HepG2 (cell line): ENCODE data around the gene ATP8B2. TPM values are rescaled to one million over a fixed set of nuclear protein-coding genes. Genes with fewer than 3 reads are reported as not detected.

Experiments
- ATAC-seq: fragments of 200-7000 bp; cut with Tn5 transposase; 3 replicates; pipeline ENCODE4 v1.9.1; 2020; ENCODE audit warnings: mild to moderate bottlenecking, moderate library complexity
- BruUV-seq: library from RNA; stranded (reverse); fragments of 400-500 nt; replicated peaks from 2 replicates; lab custom pipeline; 2021; lab: Mats Ljungman, UMichigan
- CTCF ChIA-PET: fragments of 300-600 bp; formaldehyde crosslinking; extraction: SDS; loops from one replicate; lab custom pipeline; 2021; ENCODE audit warnings: low total read pairs, inconsistent platforms, low intra/inter-chr PET ratio; lab: Yijun Ruan, JAX
- POLR2A ChIA-PET: fragments of 350-600 bp; sonication (Branson Sonifier 250); formaldehyde crosslinking; loops from one replicate; lab custom pipeline; 2020; ENCODE audit warnings: antibody characterized with exemption, inconsistent platforms; lab: Yijun Ruan, JAX
- DNase-seq: peaks from one replicate; pipeline ENCODE4 v3.0.0-alpha.2; 2015; ENCODE audit warnings: low spot score
- FAIRE-seq: peaks from 3 replicates; lab custom pipeline; 2011; peaks lifted over from hg19 to GRCh38; lab: Jason Lieb, UNC
- H2AFZ ChIP-seq: one replicate; pipeline ENCODE4 v1.6.1; 2011; ENCODE audit warnings: low read length, inconsistent platforms
- H3K27ac ChIP-seq: fragments of 300-600 bp; 3 replicates; pipeline ENCODE4 v1.8.0; 2011; ENCODE audit warnings: mixed run types, mild to moderate bottlenecking, mixed read lengths, low read length, inconsistent platforms; ENCODE audit not compliant: insufficient read depth; ENCODE audit errors: extremely low read length
- H3K27me3 ChIP-seq, 2 experiments: fragments of 200-600 bp in 1 of 2; 2 replicates in 1 of 2; 3 replicates in 1 of 2; pipeline versions ENCODE4 v1.6.0 to v1.8.0; 2011; ENCODE audit warnings: low read length in 2 of 2, mild to moderate bottlenecking in 2 of 2, moderate library complexity in 2 of 2, inconsistent platforms in 1 of 2; ENCODE audit not compliant: insufficient read depth in 2 of 2, control insufficient read depth in 1 of 2
- H3K36me3 ChIP-seq, 2 experiments: fragments of 200-600 bp in 1 of 2; replicated peaks in 1 of 2; 2 replicates in 1 of 2; 3 replicates in 1 of 2; pipeline versions ENCODE4 v1.5.1 to v1.8.0; 2011; ENCODE audit warnings: low read length in 2 of 2, inconsistent platforms in 1 of 2; ENCODE audit not compliant: insufficient read depth in 2 of 2, control insufficient read depth in 1 of 2
- H3K4me1 ChIP-seq: 2 replicates; pipeline ENCODE4 v1.5.1; 2012; ENCODE audit warnings: low read length, inconsistent platforms; ENCODE audit not compliant: insufficient read depth
- H3K4me2 ChIP-seq: 2 replicates; pipeline ENCODE4 v1.6.0; 2011; ENCODE audit warnings: low read depth, low read length, inconsistent platforms
- H3K4me3 ChIP-seq, 3 experiments: fragments of 200-600 bp in 1 of 3; sonication (generic), shearing (Covaris generic) in 1 of 3; replicated peaks in 1 of 3; 2 replicates each; pipeline ENCODE4 v1.5.1; 2011 to 2016; ENCODE audit warnings: low read length in 3 of 3, inconsistent platforms in 2 of 3, low read depth in 2 of 3, mild to moderate bottlenecking in 2 of 3, control low read depth in 1 of 3, mixed read lengths in 1 of 3; ENCODE audit not compliant: insufficient read depth in 1 of 3
- H3K79me2 ChIP-seq: one replicate; pipeline ENCODE4 v1.6.1; 2011; ENCODE audit warnings: low read length, inconsistent platforms; ENCODE audit not compliant: insufficient read depth
- H3K9ac ChIP-seq: 2 replicates; pipeline ENCODE4 v1.6.0; 2011; ENCODE audit warnings: mild to moderate bottlenecking, low read depth, low read length, inconsistent platforms; ENCODE audit not compliant: insufficient read depth
- H3K9me3 ChIP-seq: 2 replicates; pipeline ENCODE4 v1.5.1; 2012; ENCODE audit warnings: mild to moderate bottlenecking, low read length
- H4K20me1 ChIP-seq: 2 replicates; pipeline ENCODE4 v1.6.0; 2011; ENCODE audit warnings: inconsistent platforms, mild to moderate bottlenecking, low read length, moderate library complexity; ENCODE audit not compliant: insufficient read depth
- DBP ChIP-seq: sonication (generic); formaldehyde crosslinking; IDR thresholded peaks from 2 replicates; pipeline ENCODE4 v1.4.0; 2020; ENCODE audit warnings: missing genetic modification reagents; ENCODE audit errors: not compliant biosample characterization
- E2F5 ChIP-seq: sonication (generic); formaldehyde crosslinking; conservative IDR thresholded peaks from 2 replicates; pipeline ENCODE4 v1.4.0; 2020; ENCODE audit warnings: missing genetic modification reagents
- EZH2 ChIP-seq: conservative IDR thresholded peaks from 2 replicates; pipeline ENCODE4 v1.6.1; 2012; ENCODE audit warnings: mild to moderate bottlenecking, low read depth, low read length, moderate library complexity
- HOXA5 ChIP-seq: sonication (generic); formaldehyde crosslinking; IDR thresholded peaks from 2 replicates; pipeline ENCODE4 v1.4.0; 2020; ENCODE audit warnings: missing genetic modification reagents
- MXD1 ChIP-seq: sonication (generic); formaldehyde crosslinking; IDR thresholded peaks from 2 replicates; pipeline ENCODE4 v1.4.0; 2020; ENCODE audit warnings: mild to moderate bottlenecking, missing genetic modification reagents
- NFKB2 ChIP-seq: sonication (generic); formaldehyde crosslinking; IDR thresholded peaks from 2 replicates; pipeline ENCODE4 v1.4.0; 2020; ENCODE audit warnings: missing genetic modification reagents, borderline replicate concordance
- PLRG1 ChIP-seq: fragments of 450-650 bp; conservative IDR thresholded peaks from 2 replicates; pipeline ENCODE4 v1.6.1; 2016
- REL ChIP-seq: sonication (generic); formaldehyde crosslinking; conservative IDR thresholded peaks from 2 replicates; pipeline ENCODE4 v1.8.0; 2022; ENCODE audit warnings: mild to moderate bottlenecking, missing genetic modification reagents, moderate library complexity
- SIX1 ChIP-seq: sonication (generic); formaldehyde crosslinking; IDR thresholded peaks from 2 replicates; pipeline ENCODE4 v1.4.0; 2020; ENCODE audit warnings: missing genetic modification reagents, borderline replicate concordance
- XBP1 ChIP-seq: sonication (generic); formaldehyde crosslinking; IDR thresholded peaks from 2 replicates; pipeline ENCODE4 v1.5.0; 2020; ENCODE audit warnings: missing genetic modification reagents
- ZNF20 ChIP-seq: sonication (generic); formaldehyde crosslinking; IDR thresholded peaks from 2 replicates; pipeline ENCODE4 v1.4.0; 2020; ENCODE audit warnings: mild to moderate bottlenecking, moderate library complexity, missing genetic modification reagents
- ZNF383 ChIP-seq: sonication (generic); formaldehyde crosslinking; IDR thresholded peaks from 2 replicates; pipeline ENCODE4 v1.4.0; 2020; ENCODE audit warnings: missing genetic modification reagents, mild to moderate bottlenecking, borderline replicate concordance
- ZNF512 ChIP-seq: sonication (generic); formaldehyde crosslinking; IDR thresholded peaks from 2 replicates; pipeline ENCODE4 v1.4.0; 2020; ENCODE audit warnings: mild to moderate bottlenecking, missing genetic modification reagents
- ZNF678 ChIP-seq: sonication (generic); formaldehyde crosslinking; IDR thresholded peaks from 2 replicates; pipeline ENCODE4 v1.4.0; 2020; ENCODE audit warnings: mild to moderate bottlenecking, missing genetic modification reagents
- ZNF839 ChIP-seq: sonication (generic); formaldehyde crosslinking; IDR thresholded peaks from 2 replicates; pipeline ENCODE4 v1.4.0; 2020; ENCODE audit warnings: missing genetic modification reagents, mild to moderate bottlenecking, borderline replicate concordance
- WGBS: methylation state at CpG from one replicate; pipeline ENCODE4 v1.1.6; 2017; ENCODE audit warnings: low lambda C conversion rate; 5-methylcytosine and 5-hydroxymethylcytosine counted together
- in situ Hi-C: cut with HindIII; loops from 2 replicates; pipeline ENCODE4 v1.10.0; 2017; ENCODE audit warnings: low pct_unique_long_range_greater_than_20kb; ENCODE audit not compliant: extremely low pct_ligation_motif_present
- intact Hi-C: fragments of 100-400 bp; cut with micrococcal nuclease; formaldehyde crosslinking; loops from one replicate; pipeline ENCODE4 v1.10.0; 2022; ENCODE audit not compliant: unreplicated experiment
- polyA plus RNA-seq, 8 experiments: library from polyadenylated mRNA; depleted of rRNA in 3 of 8; stranded (reverse) in 7 of 8; unstranded in 1 of 8; fragments of >200 nt; fragmentation: Illumina TruSeq in 4 of 8; extraction: Trizol in 4 of 8; gene quantifications; 2 replicates each; pipeline versions ENCODE4 v1.2.1 to v1.2.3, GENCODE V29; 2011 to 2016; ENCODE audit warnings: low read depth in 4 of 8, missing spikeins in 1 of 8, mixed read lengths in 1 of 8; ENCODE audit not compliant: insufficient read depth in 1 of 8
- total RNA-seq, 5 experiments: library from RNA; depleted of rRNA; stranded (reverse); fragments of >200 nt; fragmentation: Illumina TruSeq; extraction: Trizol; gene quantifications; 2 replicates each; pipeline ENCODE4 v1.2.3, GENCODE V29; 2016; ENCODE audit warnings: low read depth in 1 of 5

ATP8B2 gene
- total and polyA plus RNA-seq, 2 of the 13 experiments (the other 11 are each of a cell fraction or from before 2014, with no cell fraction given), result 20.4 to 39.3 TPM

- WGBS, result 45% methylated on average over 4 of the region's 4 CpGs
- no peak overlapping the region for H3K27ac ChIP-seq
- H3K9ac ChIP-seq, result no peak overlapping the region
- H2AFZ ChIP-seq, result no peak overlapping the region
- peaks cover 45% of the 10 kb centered on the region for H3K4me1 ChIP-seq
- TF ChIP-seq SIX1 (CRISPR knock-in tag), result no peak
- no peak for TF ChIP-seq PLRG1
- TF ChIP-seq ZNF678, result no peak
- no peak for TF ChIP-seq DBP (CRISPR knock-in tag)
- no peak for TF ChIP-seq E2F5 (CRISPR knock-in tag)
- TF ChIP-seq NFKB2 (CRISPR knock-in tag), result no peak
- no peak for TF ChIP-seq REL
- no peak for TF ChIP-seq HOXA5 (CRISPR knock-in tag)
- no peak for TF ChIP-seq ZNF383 (CRISPR knock-in tag)
- no peak for TF ChIP-seq ZNF839 (CRISPR knock-in tag)
- TF ChIP-seq EZH2, result no peak
- TF ChIP-seq MXD1, result no peak
- TF ChIP-seq XBP1 (CRISPR knock-in tag), result no peak
- TF ChIP-seq ZNF20 (CRISPR knock-in tag), result no peak
- no peak for TF ChIP-seq ZNF512 (CRISPR knock-in tag)
- H4K20me1 ChIP-seq, result no peaks in the 10 kb centered on the region
- H3K79me2 ChIP-seq, result no peaks in the 10 kb centered on the region
- in situ Hi-C loops, result no loop called here
- ChIA-PET POLR2A (interaction anchor here (1.2 kb wide), 1 partner anchor 14 kb away, joined by 4 read pairs; no protein-coding TSS in a partner anchor), CTCF (no interaction called here)
- BruUV-seq, result no TSS peak
- no peak overlapping the region for H3K4me3 ChIP-seq
- intact Hi-C loops, result loop anchor here (10.0 kb wide), 1 partner anchor 46 kb away; no protein-coding TSS in a partner anchor
- ATAC-seq (no peak), FAIRE-seq (no peak), DNase-seq (no peak)
- no peaks in the 10 kb centered on the region for H3K36me3 ChIP-seq
- no peak overlapping the region for H3K4me2 ChIP-seq
- H3K9me3 ChIP-seq, result no peaks in the 10 kb centered on the region
- peaks cover 0 to 14% of the 10 kb centered on the region in 2 experiments; a peak in 3 of 5 replicates for H3K27me3 ChIP-seq
Measured at GRCh38 chr1:154400381-154400801, 75.1 kb downstream of the ATP8B2 start.
